HG02938 (cell line): Measurements from ENCODE around the gene OR52D1.

ENCODE experiments used
- ATAC-seq: cut with Tn5 transposase; IDR thresholded peaks from one replicate; pipeline ENCODE4 v1.9.1; 2021; ENCODE audit warnings: mild to moderate bottlenecking, moderate library complexity; ENCODE audit not compliant: unreplicated experiment

Gene OR52D1

DNA sequence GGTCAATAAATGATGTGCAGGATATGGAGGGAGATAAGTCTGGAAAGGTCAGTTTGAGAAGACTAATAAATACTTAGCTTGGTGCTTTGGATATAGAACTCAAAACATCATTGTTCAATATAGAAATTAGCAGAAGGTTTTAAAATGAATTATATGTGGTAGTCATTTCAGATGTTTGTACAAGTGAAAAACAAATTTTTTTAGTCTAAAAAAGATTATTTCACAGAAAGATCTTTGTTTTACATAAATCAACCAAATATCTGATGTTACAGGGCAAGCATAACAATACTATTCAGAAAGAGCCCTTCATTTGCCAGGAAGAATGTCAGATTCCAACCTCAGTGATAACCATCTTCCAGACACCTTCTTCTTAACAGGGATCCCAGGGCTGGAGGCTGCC is at the start of gene OR52D1:
Gene OR52D1 (plus strand): TSS at position 301 of the 400 bp plus-strand sequence. CDS start 22 bp downstream, at position 323.
- no peak for ATAC-seq

DNA sequence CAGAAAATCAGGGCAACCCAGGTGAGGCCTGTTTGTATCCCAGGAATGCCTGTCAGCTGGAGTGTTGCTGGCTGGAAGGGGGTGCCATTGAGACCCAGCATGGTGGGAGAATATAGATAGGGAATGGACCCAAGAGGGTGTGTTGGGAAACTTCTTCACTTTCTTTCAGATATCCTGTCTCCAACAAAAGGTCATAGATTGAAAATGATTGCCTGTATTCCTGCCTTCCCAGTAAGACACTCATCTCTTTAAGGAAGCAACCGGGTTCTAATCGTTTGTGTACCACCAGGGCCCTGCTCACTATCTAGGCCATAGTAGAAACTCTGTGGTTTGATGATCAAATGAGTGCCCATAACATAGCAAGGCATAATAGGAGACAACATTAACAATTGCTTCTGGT is 47.1 kb upstream of the OR52D1 start, which contains the start of gene OR51I1:
Gene OR51I1 (minus strand): TSS at position 101 of the 400 bp plus-strand sequence. CDS start 0 bp downstream, at position 101.
- ATAC-seq, result no peak

DNA sequence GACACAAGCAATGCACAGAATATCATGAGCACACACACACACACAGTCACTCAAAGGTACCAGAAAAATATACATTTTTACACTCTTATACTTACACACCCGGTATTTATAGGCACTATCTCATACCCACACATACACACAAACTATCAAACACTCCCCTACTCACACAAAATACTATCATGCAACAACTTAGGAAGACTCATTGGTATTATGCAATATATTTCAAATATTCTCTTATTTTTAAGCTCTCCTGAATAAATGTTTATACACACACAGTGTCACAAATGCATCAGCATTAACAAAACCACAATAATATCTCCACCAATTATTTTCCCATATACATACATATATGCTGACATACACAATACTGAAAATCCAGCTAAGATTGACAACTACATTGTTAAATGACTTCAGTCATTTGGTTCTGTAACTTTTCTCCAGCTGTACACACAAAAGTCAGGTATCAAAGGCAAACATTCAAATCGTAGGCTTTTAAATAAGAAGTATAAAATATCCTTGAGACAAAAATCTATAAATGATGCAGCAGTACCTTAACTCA is 44.6 kb upstream of the OR52D1 start:
- ATAC-seq, result no peak

DNA sequence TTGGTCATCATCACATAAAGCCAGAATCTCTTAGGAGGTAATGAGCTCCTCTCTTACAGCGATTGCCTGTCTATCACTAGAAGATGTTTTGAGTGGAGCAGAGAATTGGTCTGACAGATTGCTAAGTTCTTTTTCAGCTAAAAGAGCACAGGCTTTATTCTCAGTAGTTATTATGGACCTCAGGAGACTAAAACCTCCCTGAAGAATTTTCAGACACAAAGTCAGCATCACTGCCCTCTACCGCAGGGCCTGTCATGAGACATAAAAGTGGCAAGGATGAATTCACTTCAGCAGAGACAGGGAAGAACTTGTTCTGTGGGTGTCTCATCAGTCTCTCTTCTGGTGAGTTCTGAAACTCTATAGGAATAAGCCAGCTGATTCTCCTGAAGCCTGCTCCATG is 39.5 kb upstream of the OR52D1 start, which contains the start of gene OR51I2:
Gene OR51I2 (plus strand): TSS at position 301 of the 400 bp plus-strand sequence. CDS start 4,166 bp downstream, outside the sequence.
- no peak for ATAC-seq

DNA sequence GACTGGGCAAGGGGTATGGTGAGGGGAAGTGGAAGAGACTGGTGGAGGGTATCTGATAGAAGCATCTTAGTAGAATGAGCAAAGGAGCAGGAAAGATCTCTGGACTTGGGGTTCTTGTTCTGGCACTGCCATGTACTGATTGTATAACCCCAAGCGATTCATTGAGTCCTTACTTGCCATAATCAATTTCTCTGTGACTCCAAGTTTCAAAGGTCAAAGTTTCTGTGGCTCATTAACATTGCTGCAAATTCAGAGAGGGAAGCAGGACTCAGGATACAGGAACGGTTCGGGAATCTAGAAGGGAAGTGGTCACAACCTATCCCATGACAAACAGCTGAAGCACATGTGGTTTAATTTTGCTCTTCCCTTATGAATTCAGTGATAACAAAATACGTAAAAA is 39.1 kb upstream of the OR52D1 start:
- no peak for ATAC-seq

DNA sequence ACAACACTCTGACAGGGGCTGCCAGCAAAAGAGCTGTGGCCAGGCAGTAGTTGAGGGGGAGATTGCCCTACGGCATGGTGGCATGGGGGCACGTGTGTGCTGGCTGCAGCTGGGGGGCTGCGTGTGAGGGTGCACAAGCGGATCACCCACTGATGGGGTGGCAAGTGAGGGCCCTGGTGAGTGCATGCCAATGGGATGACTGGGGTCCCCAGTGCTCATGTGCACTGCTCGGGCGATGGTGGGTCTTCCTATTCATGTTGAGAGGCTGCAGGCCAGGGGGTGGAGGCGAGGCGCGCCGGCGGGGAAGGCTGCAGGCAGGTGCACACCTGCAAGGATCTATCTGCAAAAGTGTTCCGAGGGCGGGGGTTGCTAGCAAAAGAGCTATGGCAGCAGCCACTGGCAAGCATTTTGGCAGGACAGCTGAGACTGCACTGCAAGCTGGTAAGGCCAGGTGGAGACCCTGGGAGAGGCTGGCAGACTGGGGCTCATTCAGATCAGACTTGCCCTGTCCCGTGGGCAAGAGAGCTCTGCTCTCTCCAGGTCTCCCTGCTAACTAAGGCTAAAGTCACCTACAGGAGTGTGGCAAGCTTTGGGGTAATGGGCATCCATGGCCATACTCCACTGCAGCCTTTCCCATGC is 27.4 kb upstream of the OR52D1 start:
- no peak for ATAC-seq

DNA sequence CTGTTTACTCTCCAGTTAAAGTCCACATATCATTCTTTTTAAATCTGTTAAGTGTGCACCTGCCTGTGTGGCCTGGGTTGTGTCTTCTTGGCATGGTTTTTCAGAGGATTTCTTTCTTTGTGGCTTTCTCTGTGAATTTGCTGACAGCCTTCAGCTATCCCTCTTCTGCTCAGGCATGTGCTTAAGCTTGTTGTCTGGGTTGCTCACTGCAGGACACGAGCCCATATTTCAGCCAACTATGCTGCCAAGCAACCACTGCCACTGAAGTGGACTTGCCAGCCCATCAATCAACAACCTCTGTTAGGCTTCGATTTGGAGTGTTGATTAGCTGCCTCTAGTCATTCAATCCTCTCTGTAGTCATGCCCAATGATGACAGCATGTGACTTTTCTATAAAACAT is 21.0 kb upstream of the OR52D1 start:
- no peak for ATAC-seq

DNA sequence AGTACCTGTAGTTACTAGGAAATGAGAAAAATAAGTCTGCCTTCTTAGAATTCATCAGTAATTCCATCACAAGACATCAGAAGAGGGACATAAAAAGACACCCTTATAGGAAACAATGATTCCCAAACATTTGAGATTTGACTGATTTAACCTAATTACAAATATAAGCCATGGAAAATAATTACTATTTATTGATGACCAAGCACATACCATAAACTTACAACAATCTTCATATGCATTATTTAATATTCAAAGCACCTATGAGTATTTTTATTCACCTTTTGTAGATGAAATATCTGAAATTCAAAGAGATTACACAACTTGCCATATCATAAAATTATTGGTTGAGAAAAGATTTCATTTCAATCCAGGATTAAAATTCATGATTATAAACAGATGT is 14.6 kb upstream of the OR52D1 start:
- ATAC-seq, result no peak

DNA sequence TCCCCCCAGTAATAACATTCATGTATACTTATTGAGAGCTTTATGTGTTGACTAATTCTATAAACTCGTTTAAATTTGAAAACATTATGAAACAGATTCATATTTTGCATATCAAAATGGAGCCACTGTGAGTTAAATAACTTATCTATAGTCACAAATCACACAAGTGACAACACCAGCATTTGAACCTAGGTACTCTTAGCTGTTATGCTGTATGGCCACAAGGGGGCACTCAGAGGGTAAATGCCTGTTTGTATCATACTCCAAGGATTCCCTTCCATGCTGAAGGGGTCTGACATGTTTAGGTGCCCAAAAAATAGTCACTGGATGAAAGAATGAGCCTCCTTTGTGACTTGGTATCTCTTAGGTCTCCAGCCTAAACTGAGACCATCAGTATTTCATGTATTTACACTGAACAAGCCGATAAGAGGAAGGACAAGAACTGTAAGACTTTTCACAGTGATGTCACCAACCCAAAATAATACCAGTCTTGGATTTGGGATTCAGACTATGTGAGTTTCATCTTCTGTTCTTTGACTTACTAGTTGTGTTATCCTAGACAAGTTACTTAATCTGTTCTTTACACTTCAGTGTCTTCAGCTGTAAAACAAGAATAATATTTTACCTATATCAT is 12.2 kb upstream of the OR52D1 start:
- ATAC-seq, result no peak

DNA sequence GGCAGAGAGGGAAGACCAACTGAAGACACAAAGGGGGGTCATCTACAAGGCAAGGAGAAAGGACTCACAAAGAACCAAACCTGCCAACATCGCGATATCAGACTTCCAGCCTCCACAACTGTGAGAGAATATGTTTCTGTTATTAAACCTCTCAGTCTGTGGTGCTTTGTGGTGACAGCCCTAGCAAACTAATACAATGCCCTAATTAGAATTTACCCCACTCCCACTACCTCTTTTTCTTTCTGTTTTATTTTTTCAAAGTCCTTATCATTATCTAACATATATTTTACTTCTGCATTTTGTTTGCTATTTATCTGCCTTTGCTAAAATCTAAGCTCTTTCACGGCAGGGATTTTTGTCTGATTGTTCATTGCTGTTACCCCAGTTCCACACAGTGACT is 2.5 kb upstream of the OR52D1 start:
- no peak for ATAC-seq

DNA sequence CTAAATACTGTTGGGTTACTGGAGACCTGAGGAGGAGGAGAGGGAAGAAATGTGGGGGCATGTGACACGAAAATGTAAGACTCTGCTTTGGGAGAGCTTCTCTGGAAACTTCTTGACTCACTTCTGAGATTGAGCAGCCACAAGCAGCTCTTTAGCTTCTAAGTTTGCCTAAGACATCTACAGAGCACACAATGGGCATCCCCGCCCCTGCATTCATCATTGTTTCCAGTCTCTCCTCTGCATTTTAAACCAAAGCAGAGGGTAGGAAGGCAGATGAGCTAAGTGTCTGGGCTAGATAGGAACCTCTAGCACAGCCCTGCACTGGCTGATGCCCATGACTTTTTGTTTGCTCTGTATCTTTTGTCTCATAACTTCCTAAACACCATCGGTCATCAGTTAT is 2.1 kb upstream of the OR52D1 start:
- no peak for ATAC-seq

DNA sequence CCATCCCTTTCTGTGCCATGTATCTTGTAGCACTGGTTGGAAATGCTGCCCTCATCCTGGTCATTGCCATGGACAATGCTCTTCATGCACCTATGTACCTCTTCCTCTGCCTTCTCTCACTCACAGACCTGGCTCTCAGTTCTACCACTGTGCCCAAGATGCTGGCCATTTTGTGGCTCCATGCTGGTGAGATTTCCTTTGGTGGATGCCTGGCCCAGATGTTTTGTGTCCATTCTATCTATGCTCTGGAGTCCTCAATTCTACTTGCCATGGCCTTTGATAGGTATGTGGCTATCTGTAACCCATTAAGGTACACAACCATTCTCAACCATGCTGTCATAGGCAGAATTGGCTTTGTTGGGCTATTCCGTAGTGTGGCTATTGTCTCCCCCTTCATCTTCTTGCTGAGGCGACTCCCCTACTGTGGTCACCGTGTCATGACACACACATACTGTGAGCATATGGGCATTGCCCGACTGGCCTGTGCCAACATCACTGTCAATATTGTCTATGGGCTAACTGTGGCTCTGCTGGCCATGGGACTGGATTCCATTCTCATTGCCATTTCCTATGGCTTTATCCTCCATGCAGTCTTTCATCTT is 414 bp downstream of the OR52D1 start:
- no peak for ATAC-seq

DNA sequence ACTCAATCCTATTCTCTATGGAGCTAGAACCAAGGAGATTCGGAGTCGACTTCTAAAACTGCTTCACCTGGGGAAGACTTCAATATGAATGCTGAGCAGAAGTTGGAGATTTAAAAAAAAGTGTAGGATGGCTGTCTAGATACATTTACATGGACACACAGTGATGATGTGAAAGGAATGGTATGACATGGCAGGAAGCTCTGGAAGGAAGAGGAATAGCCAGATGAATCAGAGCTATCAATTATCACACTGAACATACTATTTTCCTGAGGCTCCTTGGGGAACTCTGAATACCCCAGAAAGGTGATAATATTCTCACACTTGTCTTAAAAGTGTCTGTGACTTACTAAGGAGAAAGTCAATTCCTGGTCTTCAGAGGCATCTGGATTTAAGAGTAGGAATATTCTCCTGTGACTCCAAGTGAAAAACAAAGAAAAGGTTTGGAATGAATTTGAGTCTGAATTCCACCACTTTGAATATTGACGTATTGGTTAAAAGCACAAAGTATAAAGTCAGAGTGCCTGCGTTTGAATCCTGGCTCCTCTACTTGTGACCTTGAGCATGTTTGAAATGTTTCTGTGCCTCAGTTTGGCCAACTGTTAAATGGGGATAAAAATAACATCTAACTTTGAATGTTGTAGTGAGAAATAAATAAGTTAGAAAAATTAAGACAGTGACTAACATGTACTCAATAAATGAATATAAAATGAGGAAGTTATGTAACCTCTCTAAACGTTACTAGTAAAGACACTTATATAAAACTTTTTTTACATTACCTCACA is 1.3 kb downstream of the OR52D1 start:
- no peak for ATAC-seq

DNA sequence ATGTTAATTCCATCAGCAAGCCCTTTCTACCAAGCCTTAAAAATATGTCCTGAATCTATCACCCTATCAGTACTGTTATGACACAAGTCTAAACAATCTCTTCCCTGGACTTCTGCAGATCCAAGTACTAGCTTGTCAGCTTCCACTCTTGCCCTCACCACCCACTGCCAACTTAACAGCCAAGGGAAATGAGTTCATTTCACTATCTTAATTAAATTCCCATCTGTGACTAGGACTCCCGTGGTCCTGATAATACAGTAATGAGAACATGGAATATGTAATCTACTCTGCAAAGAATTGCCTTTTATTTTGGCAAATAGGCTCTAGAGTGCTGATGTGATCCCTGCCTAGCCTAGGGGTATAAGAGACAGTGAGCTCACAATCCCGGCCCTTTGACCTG is 11.2 kb downstream of the OR52D1 start:
- no peak for ATAC-seq

DNA sequence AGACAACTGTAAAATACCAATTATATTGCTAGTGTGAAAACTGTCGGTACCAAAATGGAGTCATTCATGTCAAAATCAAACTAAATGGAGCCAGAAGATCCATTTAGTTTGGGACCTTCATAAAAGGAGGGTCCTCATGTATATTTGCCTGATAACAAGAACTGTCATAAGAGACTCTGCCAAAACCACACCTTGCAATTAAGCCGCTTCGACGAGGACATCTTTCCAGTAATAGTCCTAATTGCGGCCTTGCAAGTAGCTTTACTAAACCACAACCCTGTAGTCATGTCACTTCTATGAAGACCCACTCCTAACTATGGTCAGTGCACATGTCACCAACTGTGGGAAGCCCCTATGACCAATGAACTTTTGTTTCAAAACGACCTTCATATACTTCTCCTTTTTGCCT is 11.9 kb downstream of the OR52D1 start:
- no peak for ATAC-seq

DNA sequence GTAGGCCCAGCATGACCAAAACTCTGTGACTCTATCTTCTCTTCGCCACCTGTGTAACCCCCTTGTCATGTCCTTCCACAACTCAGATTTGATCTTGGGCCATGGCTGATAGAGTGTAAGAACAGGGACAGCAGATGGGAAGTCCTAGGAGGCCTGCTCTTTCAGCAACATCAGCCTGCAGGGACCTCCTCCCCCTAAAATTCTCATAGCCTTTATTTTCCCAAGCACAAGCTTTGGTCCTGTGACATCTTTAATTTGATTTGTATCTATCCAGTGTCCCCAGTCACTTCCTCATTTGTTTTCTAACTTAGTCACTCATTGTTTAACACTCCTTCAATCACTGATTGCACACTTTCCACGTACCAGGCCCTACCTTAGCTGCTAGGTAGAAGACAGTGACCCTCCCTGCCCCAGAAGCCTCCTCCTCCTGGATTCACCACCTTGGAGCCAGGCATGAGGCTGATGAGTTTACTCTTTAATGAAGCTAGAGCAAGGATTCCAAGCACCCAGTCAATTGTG is 16.0 kb downstream of the OR52D1 start:
- no peak for ATAC-seq

DNA sequence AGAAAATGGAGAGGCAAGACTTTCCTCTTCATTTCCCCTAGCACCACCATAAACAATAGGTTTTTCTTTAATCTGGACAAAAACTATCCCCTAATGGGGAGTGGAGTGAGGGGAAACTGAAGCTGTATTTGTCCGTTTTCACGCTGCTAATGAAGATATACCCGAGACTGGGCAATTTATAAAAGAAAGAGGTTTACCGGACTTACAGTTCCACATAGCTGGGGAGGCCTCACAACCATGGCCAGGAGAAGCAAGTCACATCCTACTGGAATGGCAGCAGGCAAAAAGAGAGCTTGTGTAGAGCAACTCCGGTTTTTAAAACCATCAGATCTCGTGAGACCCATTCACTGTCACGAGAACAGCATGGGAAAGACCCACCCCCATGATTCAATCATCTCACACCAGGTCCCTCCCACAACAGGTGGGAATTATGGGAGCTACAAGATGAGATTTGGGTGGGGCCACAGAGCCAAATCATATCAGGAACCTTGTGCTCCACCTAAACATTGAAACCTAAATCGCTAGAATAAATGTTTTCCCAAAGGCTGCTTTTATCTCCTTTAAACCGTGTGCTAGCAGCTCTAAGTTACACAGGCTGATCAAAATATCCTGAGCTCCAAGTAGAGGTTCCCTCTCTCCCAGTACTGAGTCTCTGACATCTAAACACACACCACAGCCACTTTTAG is 17.0 kb downstream of the OR52D1 start:
- ATAC-seq, result no peak

DNA sequence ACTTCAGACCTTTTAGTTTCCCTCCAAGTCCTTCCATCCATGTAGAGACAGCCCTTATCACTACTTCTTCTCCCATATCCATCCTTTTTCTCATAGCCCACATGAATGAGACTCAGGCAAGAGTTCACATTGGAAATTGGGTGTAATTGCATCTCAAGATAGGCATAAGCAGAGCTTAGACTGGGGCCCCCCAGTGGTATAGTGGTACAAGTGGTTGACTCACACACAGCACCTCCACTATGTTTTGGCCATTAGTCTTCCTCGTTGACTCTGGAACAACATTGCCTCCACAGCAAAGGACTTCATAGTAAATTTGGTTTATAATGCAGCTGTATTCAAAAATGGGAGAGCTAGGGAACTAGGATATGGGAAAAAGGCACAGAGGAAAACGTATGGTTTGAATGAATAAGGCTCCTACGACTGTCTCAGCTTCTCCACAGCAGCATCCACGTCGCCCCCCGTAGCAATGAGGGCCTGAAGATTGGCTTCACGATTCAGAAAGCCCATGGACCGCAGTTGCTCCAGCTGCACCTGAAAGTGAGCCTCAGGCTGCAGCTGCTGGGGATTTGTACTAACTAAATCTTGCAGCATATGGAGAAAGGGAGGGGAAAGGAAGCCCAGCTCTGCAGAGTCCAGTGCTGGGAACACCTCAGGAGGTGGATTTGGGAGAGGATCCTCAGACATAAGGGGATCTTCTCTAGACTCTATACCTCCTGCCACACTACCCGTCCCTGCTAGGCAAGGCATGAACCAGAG is 18.9 kb downstream of the OR52D1 start:
- ATAC-seq, result no peak

DNA sequence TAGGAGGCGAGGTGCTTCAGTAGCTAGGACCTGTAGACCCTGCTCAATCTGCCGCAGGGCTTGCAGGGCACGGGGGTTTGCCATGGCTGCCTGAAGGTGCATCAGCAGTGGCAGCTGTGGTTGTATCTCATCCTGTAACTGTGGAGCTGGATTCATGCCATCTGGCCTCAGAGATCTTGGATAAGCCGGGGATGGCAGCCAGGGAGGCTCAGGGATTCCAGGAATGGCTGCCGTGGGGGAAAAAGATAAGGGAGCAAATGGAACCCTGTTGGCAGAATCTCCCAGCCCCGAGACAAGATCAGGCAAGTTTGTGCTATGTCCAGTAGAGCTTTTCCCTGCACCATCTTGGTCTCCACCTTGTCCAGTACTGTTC is 19.4 kb downstream of the OR52D1 start:
- no peak for ATAC-seq

DNA sequence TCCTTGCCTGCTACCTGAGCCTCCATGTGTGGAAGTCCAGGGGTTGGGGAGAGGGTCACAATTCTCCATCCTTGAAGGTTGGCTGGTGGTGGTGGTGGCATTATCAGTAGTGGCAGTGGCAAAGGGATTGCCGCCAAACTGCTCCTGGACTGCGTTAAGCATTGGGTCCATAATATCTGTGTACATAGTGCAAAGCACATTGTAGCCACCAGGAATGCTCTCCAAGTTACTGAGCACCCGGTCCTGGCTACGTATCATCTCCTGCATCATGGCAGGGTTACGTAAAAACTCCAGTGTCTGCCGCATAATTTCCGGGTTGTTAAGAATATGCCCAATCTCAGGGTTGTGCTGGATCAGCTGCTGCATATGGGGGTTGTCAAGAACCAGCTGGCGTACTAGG is 20.1 kb downstream of the OR52D1 start:
- no peak for ATAC-seq
